Cardiac fibroblast (primary cell): ENCODE data around the gene HHATL.

ENCODE experiments used
- DNase-seq, 2 donors: peaks; one replicate each; pipeline versions ENCODE4 v3.0.0 to v3.0.0-alpha.2; 2010; ENCODE audit warnings: low read depth in 2 of 2
- H3K4me3 ChIP-seq, 2 donors: replicated peaks in 1 of 2; 1 replicate in 1 of 2; 2 replicates in 1 of 2; pipeline ENCODE4 v1.5.1; 2011; ENCODE audit warnings: low read depth in 2 of 2, low read length in 2 of 2, mild to moderate bottlenecking in 2 of 2, moderate library complexity in 1 of 2
- CTCF ChIP-seq: IDR thresholded peaks from one replicate; pipeline ENCODE4 v1.5.1; 2011; ENCODE audit warnings: low read depth, mild to moderate bottlenecking, low read length, inconsistent platforms

HHATL gene

DNA sequence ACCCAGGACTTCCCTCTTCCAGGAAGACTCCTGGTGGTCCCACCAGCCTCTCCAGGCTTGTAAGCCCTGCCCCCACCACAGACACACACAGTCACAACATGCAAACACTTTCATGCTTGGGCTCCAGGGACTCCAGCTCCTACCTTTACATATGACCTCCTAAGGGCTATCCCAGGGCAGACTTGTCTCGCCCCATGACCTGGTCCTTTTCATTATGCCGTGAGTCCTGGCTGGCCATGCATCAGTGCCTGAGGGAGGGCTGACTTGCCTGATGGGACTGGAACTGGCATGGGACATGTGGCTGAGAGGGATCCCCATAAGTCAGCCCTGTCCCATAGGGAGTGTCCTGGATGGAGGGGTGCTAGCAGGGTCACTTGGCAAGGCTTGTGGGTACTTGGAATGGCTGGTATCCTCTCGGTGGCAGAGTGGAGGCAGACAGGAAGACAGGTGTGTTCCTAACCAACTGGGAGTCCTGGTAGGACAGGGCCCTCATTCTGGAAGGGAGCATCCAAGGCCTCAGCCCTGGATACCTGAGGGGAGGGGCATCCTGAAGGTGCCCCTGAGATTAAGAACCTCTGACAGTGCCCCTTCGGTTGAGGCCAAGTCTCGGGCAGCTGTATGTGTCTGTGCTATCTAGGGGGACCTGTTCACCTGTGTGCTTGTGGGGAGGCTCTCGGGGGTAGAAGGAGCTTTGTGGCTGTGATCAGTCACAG, 540 bp upstream of the HHATL start:
- H3K4me3 ChIP-seq, result no peak overlapping the region
- no peak for TF ChIP-seq CTCF
- DNase-seq, result no peak

- H3K4me3 ChIP-seq, result no peak overlapping the region
- no peak for TF ChIP-seq CTCF
- DNase-seq, result peak; percentile 32 to 42
Measured at GRCh38 chr3:42701371-42702065, 1.1 kb downstream of the HHATL start.

GRCh38 chr3:42700366-42701288, 2.0 kb downstream of the HHATL start:
- DNase-seq, result no peak
- no peak overlapping the region for H3K4me3 ChIP-seq
- TF ChIP-seq CTCF, result no peak

DNA sequence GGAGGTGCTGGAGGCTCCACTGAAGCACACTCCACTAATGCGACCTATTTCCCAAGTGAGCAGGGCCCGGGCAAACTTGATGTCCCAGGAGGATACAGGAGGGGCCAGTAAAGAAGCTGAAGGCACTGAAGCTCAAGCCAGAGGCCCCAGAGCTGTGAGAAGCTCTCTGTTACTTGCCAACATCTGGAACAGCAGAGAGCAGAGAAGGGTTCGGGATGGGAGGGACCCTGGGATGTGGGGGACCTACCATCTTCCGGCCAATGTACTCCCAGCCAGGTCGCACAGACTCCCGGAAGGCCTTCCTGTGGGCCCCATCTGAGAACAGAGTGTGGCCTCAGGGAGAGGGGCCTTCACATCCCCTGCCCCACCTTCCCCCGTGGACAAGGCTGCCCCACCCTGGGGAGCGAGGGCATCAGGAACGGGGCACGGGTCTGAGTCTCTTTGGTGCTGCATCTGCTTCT, 3.1 kb downstream of the HHATL start:
- H3K4me3 ChIP-seq, result no peak overlapping the region
- no peak for DNase-seq
- TF ChIP-seq CTCF, result no peak

DNA sequence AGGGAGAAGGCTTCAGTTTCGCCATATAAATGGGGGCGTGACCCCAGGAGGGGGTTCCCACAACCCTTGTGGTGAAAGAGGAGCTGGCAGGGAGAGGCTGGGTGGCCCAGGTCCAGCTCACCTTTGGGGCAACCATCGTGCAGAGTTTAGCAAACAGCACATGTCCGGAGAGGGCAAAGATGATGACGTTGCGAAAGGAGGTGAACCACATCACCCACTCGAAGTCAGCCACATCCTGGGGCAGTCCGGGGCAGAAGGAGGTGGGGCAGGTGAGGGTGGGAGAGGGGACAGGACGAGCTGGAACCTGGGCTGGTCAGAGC, 3.7 kb downstream of the HHATL start:
- TF ChIP-seq CTCF, result no peak

GRCh38 chr3:42698216-42698910, 4.2 kb downstream of the HHATL start:
- no peak for DNase-seq
- TF ChIP-seq CTCF, result no peak
- no peak overlapping the region for H3K4me3 ChIP-seq

More for the DNA sequence above, 3.7 kb downstream of the HHATL start:
- H3K4me3 ChIP-seq, result no peak overlapping the region
- no peak for DNase-seq
